Breast epithelium (tissue), 3 donors: Measurements from ENCODE around the gene ALG8.

Experiments
- POLR2A ChIP-seq: fragments of 450-650 bp; IDR thresholded peaks from one replicate; pipeline ENCODE4 v1.6.1; 2016; ENCODE audit warnings: antibody characterized with exemption, mild to moderate bottlenecking, moderate library complexity
- TF ChIP-seq, protein P1 (sequence below), 3 donors: fragments of 450-650 bp; IDR thresholded peaks; one replicate each; pipeline ENCODE4 v1.5.1; 2016 to 2017; ENCODE audit warnings: antibody characterized with exemption in 3 of 3, mild to moderate bottlenecking in 3 of 3, moderate library complexity in 3 of 3

DNA sequence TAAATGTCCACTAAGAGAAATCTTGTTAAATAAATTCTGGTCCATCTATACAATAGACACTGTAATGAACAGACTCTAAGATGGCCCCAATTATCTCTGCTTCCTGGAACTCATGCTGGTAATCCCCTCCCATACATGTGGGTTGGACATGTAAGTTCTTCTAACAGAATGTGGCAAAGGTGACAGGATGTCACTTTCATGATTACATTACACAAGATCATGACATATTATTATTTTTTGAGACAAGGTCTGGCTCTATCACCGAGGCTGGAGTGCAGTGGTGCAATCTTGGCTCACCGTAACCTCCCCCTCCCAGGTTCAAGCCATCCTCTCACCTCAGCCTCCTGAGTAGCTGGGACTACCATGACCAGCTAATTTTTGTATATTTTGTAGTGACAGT is 45.2 kb downstream of the ALG8 start:
- no peak for TF ChIP-seq POLR2A
- TF ChIP-seq, protein P1, sequence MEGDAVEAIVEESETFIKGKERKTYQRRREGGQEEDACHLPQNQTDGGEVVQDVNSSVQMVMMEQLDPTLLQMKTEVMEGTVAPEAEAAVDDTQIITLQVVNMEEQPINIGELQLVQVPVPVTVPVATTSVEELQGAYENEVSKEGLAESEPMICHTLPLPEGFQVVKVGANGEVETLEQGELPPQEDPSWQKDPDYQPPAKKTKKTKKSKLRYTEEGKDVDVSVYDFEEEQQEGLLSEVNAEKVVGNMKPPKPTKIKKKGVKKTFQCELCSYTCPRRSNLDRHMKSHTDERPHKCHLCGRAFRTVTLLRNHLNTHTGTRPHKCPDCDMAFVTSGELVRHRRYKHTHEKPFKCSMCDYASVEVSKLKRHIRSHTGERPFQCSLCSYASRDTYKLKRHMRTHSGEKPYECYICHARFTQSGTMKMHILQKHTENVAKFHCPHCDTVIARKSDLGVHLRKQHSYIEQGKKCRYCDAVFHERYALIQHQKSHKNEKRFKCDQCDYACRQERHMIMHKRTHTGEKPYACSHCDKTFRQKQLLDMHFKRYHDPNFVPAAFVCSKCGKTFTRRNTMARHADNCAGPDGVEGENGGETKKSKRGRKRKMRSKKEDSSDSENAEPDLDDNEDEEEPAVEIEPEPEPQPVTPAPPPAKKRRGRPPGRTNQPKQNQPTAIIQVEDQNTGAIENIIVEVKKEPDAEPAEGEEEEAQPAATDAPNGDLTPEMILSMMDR (IDR thresholded peaks at IDR 0.05) = no peak
